OCI-LY1 (cell line): ENCODE results near the gene TIMM9.

ENCODE experiments used
- EZH2 ChIP-seq: fragments of 200-600 bp; sonication (generic), shearing (Covaris generic); IDR thresholded peaks from 2 replicates; pipeline ENCODE4 v1.8.0; 2017; ENCODE audit warnings: borderline replicate concordance, mixed run types, mild to moderate bottlenecking, antibody characterized with exemption, low read length, moderate library complexity, mixed read lengths
- TF ChIP-seq, protein P1 (sequence below): fragments of 200-600 bp; sonication (generic), shearing (Covaris generic); IDR thresholded peaks from 2 replicates; pipeline ENCODE4 v1.5.1; 2017; ENCODE audit warnings: mild to moderate bottlenecking, antibody characterized with exemption, low read length, moderate library complexity, mixed read lengths

DNA sequence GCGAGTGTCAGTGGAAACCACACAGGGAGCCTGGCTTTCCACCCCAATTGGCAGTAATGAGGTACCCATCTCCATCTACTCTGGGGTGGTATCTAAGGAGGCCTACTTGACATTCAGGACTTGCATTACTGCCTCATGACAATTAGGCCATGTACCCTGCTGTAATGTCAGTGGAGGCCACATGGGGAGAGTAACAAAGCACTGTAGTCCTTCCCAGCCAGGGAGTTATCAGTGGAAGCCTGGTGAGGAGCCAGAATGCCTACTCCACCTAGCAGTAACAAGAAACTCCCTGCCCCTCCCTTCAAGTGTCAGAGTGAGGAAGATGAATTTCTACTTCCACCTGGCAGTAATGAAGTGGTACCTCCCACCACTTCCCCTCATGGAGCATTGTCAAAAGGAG lies 12.5 kb downstream of the TIMM9 start:
- TF ChIP-seq, protein P1, sequence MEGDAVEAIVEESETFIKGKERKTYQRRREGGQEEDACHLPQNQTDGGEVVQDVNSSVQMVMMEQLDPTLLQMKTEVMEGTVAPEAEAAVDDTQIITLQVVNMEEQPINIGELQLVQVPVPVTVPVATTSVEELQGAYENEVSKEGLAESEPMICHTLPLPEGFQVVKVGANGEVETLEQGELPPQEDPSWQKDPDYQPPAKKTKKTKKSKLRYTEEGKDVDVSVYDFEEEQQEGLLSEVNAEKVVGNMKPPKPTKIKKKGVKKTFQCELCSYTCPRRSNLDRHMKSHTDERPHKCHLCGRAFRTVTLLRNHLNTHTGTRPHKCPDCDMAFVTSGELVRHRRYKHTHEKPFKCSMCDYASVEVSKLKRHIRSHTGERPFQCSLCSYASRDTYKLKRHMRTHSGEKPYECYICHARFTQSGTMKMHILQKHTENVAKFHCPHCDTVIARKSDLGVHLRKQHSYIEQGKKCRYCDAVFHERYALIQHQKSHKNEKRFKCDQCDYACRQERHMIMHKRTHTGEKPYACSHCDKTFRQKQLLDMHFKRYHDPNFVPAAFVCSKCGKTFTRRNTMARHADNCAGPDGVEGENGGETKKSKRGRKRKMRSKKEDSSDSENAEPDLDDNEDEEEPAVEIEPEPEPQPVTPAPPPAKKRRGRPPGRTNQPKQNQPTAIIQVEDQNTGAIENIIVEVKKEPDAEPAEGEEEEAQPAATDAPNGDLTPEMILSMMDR = no peak
- no peak for TF ChIP-seq EZH2
